GM21529 (cell line): ENCODE measurements around the gene KCNH5.

ENCODE experiments used
- ATAC-seq: cut with Tn5 transposase; IDR thresholded peaks from one replicate; pipeline ENCODE4 v1.9.1; 2021; ENCODE audit not compliant: unreplicated experiment

The KCNH5 gene

DNA sequence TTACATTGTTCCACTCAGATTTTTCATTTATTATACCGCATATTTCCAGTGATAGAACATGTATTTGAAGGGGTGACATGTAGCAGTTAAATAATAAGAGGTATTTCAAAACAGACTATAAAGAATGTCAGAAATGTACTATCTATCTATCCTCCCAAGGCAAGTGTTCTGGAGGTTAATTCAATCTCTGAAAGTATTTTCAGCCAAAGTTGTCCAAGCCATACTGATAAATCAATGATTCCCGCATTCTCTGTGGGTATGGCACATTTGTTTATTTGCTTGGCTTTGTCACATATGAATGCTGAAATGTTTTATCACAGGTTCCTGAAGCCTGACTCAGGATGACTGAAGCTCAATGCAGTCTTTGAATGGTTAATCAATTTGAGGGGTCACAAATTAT lies 35.8 kb downstream of the KCNH5 start:
- ATAC-seq = no peak

GRCh38 chr14:63006531-63006930 lies 38.7 kb downstream of the KCNH5 start:
- ATAC-seq = no peak

DNA sequence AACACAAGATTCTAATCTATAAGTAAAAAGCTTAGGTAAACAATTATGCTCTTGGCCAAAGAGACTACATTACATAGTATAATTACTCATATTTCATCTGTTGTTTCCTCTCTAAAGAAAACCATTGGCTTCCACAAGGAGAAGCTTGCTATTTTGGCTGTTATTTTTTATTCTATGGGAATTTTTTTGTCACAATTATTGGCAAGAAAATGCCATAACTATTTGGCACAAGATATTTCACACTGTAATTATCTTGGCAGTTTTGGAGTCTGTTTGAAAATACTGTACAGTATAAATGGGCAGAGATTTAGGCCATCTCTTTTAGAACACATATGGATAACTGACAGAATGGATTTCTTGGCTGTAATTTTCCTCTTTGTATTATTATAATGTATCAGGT lies 51.2 kb downstream of the KCNH5 start:
- ATAC-seq = no peak

DNA sequence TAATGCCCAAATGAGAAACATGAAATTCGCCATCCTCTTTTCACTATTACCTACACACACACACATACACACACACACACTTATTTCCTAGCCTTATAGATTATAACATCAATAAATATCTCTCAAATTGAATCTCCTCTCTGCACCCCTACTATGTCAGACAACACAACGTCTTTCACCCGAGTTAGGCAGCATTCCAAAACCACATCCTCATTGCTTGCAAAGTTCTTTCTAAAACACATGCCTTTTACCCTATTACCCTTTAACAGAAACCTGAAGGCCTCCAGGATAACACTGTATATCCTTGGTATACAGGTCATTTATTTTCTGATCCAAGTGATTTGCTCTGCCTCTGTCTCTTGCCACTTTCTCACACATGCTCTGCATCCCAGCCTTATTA lies 56.3 kb downstream of the KCNH5 start:
- no peak for ATAC-seq

GRCh38 chr14:62983821-62984220 lies 61.4 kb downstream of the KCNH5 start:
- no peak for ATAC-seq

- ATAC-seq = no peak
Observed at GRCh38 chr14:62980693-62981092, 64.6 kb downstream of the KCNH5 start.

DNA sequence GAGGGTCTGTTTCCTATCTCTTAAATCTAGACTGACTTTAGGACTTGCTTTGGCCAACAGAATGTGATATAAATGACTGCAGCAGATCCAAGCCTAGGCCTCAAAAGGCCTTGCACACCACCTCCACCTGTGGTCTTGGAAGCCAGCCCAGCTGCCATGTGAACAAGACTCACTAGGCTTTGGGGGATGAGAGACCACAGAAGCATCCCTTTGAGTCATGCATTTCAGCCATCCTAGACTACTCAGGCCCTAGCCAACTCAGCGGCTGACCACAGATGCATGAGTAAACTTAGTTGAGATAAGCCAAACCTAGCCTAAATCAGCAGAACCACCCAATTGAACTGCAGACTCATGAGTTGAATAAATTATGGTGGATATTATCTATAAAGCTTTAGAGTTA lies 87.7 kb downstream of the KCNH5 start:
- no peak for ATAC-seq

- ATAC-seq = no peak
Observed at GRCh38 chr14:62956413-62956812, 88.8 kb downstream of the KCNH5 start.

- ATAC-seq = no peak
Observed at GRCh38 chr14:62954165-62954564, 91.1 kb downstream of the KCNH5 start.

DNA sequence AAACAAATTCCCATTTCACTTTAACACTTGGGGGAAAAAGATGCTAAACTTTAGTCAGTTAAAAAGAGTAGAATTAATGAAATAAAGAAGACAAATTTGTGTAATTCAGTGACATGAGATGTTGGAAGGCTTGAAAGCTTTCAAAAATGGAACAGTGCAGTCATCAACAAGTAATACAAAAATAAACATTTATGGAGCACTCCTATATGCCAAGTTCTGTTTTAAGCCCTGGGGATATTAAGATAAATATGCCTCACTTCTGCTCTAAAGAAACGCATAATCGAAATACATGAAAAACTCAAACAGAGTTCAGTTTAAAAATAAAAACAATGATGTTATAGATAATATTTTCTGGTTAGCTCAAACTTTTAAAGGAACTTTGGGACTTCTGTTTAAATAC lies 93.0 kb downstream of the KCNH5 start:
- no peak for ATAC-seq

- ATAC-seq = no peak
Observed at GRCh38 chr14:62947301-62947700, 98.0 kb downstream of the KCNH5 start.

- no peak for ATAC-seq
Observed at GRCh38 chr14:62946221-62946620, 99.0 kb downstream of the KCNH5 start.

DNA sequence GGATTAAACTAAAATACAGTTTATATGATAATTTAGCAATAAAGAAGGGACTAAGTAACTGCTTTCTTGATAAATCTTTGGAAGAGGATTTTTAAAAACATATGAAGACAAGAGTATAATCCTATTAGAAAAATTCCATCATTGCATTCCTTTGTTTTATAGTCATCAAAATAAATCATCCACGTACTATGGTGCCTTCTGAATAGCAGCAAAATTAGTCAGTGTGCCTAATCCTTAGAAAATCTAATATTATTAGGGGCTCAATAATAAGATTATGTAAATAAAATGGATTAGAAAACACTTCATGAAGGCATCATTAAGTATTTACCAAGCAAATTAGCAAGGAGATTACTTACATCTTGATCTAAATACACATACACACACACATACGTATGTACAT lies 102.1 kb downstream of the KCNH5 start:
- ATAC-seq = no peak

DNA sequence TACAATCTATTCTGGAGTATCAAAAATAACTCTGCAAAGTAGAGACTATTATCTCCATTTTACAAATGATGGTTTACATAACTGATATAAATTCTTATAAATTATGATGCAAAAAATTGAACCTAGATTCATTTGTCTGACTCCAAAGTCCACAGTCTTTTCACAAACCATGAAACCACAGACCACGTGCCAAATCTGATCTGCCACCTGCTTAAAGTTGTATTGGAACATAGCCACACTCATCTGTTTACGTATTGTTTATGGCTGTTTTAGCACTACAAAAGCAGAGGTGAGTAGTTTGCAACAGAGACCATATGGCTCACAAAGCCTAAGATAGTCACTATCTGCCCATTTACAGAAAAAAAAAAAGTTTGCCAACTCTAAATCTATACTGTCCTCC lies 105.3 kb downstream of the KCNH5 start:
- no peak for ATAC-seq

GRCh38 chr14:62938778-62939177 lies 106.5 kb downstream of the KCNH5 start:
- ATAC-seq = no peak

GRCh38 chr14:62934439-62934838 lies 110.8 kb downstream of the KCNH5 start:
- ATAC-seq = no peak

GRCh38 chr14:62921466-62921865 lies 123.8 kb downstream of the KCNH5 start:
- no peak for ATAC-seq

DNA sequence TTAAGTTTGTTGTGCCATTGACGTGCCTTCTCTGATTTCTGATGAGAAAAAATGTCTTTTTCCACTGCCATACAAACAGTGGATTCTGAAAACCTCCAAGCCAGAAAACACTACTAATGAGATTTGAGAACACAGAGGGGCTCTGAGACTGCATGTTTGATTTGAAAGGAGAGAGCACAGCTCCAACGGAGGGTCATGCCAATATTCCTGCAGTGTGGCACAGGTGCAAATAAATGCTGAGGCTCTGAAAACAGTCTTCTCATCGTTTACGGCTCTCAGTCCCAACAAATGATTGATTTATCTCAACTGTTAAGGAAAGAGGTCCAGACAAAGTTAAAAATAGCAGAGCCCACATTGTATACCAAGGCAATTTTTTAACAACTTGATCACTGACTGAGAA lies 128.7 kb downstream of the KCNH5 start:
- ATAC-seq = no peak

DNA sequence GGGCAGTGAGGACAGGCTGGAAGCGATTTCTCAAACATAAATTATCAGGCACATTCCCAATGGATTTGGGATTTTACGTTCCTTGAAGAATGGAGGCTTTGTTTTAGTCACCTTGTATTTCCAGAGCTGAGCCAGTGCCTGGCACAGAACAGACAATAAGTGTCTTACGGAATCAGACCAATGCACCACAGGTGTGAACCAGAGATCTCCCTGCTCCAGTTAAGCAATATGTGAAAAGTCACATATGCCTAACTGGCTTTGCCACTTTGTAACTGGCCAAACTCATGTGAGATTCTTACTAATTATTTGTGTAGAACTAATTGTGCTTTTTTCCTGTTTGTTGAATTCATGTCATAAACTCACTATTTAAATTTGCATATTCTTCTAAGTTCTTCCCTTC lies 130.4 kb downstream of the KCNH5 start:
- ATAC-seq = no peak

- ATAC-seq = no peak
Observed at GRCh38 chr14:62914025-62914424, 131.2 kb downstream of the KCNH5 start.

DNA sequence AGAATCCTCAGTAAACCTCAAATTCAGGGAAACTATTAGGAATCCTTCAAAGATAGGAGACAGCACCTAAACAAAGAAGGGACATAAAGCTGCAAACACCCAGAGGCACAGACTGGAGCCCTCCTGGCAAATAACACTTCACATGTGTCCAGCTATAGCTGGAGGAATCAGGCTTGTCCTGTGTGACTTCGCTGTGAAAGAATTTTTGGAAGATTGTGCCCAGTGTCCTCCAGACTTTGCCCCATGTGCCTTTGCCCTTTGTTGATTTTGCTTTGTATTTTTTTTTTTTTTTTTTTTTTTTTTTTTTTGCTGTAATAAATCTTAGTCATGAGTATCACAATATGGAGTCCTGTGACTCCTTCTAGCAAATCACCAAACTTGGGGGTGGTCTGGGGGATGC lies 136.8 kb downstream of the KCNH5 start:
- no peak for ATAC-seq

DNA sequence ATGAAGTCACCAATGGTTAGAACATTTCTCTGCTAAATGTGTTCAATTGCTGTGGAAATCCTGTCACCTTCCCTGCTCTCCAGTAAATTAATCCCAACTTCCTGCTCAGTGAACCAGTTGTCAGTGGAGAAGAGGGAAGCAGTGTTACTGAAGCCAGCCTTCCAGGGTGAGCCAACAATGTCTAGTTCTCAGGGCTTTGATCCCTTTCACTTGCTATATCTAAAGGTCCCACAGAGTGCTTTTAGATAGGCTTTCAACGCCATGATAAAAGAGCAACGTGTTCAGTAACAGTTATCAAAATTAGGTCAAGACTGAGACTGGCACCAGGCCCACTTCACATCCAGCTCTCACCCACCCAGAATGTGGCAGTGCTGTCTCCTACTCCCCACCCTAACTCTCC lies 139.7 kb downstream of the KCNH5 start:
- ATAC-seq = no peak

GRCh38 chr14:62897771-62898170 lies 147.5 kb downstream of the KCNH5 start:
- no peak for ATAC-seq

- ATAC-seq = no peak
Observed at GRCh38 chr14:62896932-62897456, 148.3 kb downstream of the KCNH5 start.
